AG04449 (cell line): ENCODE data around the gene IGLON5.

Source experiments
- CTCF ChIA-PET: fragments of 350-600 bp; formaldehyde crosslinking; extraction: SDS; loops from one replicate; lab custom pipeline; 2021; ENCODE audit warnings: antibody characterized with exemption; lab: Yijun Ruan, JAX
- POLR2A ChIA-PET: fragments of 400-600, 350-600 bp; formaldehyde crosslinking; extraction: SDS; loops from one replicate; lab custom pipeline; 2020; ENCODE audit warnings: antibody characterized with exemption, inconsistent platforms; lab: Yijun Ruan, JAX
- DNase-seq: peaks from one replicate; pipeline ENCODE4 v3.0.0-alpha.2; 2010; ENCODE audit warnings: low read depth, low spot score
- H3K4me3 ChIP-seq: 2 replicates; pipeline ENCODE4 v1.5.1; 2011; ENCODE audit warnings: low read depth, mild to moderate bottlenecking, control low read depth, low read length
- TF ChIP-seq, protein P1 (sequence below): IDR thresholded peaks from one replicate; pipeline ENCODE4 v1.5.1; 2011; ENCODE audit warnings: mild to moderate bottlenecking, moderate library complexity, low read length, control low read depth, inconsistent platforms; ENCODE audit not compliant: insufficient read depth; ENCODE audit errors: missing control alignments

IGLON5 gene

DNA sequence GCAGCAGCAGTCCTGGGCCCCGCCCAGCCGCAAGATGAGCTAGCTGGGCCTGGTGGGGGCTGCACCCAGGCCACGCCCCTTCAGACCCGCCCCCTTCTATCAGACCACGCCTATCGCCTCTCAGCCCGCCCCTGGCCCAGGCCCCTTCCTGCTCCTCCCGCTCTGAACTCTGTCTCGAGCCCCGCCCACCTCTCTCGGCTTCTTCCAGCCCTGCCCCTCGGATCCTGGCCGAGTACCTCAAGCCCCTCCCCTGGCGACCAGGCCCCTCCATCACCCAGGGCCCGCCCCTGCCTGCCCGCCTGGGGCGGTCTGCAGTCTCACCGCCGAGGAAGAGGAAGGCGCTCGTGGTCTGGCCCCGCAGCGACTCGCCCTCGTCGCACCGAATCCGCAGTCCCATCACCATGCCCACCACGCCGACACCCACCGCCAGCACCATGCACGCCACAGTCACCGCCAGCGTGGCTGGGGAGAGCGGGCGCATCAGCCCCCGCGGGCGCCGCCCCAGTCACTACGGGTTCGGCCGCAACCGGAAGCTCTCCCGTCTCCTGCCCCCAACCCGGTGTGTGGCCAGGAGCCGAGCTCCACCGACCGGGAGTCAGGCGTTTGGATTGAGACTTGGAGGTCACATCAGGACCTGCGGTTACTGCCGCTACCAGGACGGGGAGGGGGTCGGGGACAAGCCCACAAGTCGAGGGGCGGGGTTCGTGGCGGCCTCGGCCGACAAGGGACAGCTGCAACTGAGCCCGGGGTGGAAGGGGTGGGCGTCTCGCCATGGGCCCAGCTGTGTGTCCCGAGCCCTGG is 56.3 kb downstream of the IGLON5 start:
- DNase-seq, result peak; percentile 92
- ChIA-PET CTCF (interaction anchor here (0.6 to 1.8 kb wide), 5 partner anchors 27 to 54 kb away, joined by 3 to 10 read pairs (median 4); no protein-coding TSS in a partner anchor), POLR2A (interaction anchor here (1.0 to 2.3 kb wide), 6 partner anchors 8 to 321 kb away, joined by 3 to 14 read pairs (median 4); partner anchors contain the start of genes LIM2 and ZNF175)
- peak overlapping the region; percentile 89 for H3K4me3 ChIP-seq
- TF ChIP-seq, protein P1, sequence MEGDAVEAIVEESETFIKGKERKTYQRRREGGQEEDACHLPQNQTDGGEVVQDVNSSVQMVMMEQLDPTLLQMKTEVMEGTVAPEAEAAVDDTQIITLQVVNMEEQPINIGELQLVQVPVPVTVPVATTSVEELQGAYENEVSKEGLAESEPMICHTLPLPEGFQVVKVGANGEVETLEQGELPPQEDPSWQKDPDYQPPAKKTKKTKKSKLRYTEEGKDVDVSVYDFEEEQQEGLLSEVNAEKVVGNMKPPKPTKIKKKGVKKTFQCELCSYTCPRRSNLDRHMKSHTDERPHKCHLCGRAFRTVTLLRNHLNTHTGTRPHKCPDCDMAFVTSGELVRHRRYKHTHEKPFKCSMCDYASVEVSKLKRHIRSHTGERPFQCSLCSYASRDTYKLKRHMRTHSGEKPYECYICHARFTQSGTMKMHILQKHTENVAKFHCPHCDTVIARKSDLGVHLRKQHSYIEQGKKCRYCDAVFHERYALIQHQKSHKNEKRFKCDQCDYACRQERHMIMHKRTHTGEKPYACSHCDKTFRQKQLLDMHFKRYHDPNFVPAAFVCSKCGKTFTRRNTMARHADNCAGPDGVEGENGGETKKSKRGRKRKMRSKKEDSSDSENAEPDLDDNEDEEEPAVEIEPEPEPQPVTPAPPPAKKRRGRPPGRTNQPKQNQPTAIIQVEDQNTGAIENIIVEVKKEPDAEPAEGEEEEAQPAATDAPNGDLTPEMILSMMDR, result no peak

DNA sequence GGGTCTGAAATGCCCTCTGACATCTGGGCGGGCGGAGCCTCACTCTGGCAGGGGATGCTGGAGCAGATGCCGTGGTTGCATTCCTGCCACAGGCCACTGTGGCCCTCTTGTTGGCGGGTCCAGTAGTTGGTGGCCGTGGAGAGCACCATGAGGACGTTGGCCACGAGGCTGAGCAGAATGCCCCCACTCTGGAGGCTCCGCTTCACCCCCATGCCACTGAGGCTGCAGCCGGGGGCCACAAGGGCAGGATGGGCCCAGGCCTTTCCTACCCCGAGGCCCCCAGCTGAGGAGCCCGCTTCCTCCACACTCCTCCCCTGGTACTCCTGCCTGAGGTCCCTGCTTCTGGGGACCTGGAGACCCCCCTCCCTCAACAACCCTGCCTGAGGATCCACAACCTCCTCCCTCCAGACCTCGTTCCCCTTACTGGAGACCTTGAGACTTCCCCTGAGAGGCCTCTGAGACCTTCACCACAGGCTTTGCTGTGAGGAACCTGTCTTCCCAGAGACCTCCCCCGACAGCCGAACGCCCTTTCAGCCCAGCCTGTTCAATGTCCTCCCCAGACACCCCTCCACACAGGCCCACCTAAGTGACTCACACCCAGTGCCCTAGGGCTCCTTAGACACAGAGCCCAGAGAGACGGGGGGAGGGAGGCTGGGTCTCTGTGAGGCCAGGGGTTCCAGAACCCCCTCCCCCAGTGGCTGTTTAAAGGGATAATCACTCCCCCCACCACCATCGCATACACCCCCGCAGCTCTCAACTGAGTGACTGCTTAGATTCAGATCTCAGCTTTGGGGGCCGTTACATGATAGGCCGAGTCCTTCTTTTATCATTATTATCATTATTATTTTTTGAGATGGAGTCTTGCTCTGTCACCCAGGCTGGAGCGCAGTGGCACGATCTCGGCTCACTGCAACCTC is 57.2 kb downstream of the IGLON5 start, which contains the start of gene CLDND2:
Gene CLDND2, minus strand, starts transcription at position 638 of the 917 bp plus-strand sequence. Its CDS starts 426 bp downstream, at position 212.
- POLR2A ChIA-PET, result interaction anchor here (1.0 to 2.3 kb wide), 6 partner anchors 9 to 320 kb away, joined by 3 to 14 read pairs (median 4); partner anchors contain the start of genes LIM2 and ZNF175
- peak within 1 kb of the TSS; percentile 89 for H3K4me3 ChIP-seq
- TF ChIP-seq, protein P1, result no peak
- CTCF ChIA-PET, result interaction anchor here (0.6 to 1.8 kb wide), 7 partner anchors 24 to 53 kb away, joined by 3 to 10 read pairs (median 4); no protein-coding TSS in a partner anchor
- DNase-seq, result no peak

DNA sequence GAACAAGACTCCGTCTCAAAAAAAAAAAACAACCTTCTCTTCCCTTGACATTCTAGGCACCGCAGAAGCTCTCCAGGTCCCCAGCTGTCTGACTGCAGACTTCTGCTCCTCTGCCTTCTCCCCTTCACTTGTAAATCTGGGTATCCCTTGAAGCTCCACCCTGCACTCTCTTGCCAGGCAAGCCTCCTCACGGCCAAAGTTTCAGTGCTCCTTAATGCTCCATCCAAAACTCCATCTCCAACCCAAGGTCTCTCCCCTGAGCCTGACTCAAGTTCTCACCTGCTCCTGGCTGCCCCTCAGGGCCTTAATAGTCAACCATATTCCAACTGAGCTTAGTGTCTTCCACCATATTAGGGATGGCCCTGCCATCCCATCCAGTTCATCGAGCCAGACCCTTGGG is 58.8 kb downstream of the IGLON5 start:
- ChIA-PET CTCF (interaction anchor here (1.4 kb wide), 1 partner anchor 32 kb away, joined by 5 read pairs; no protein-coding TSS in a partner anchor), POLR2A (no interaction called here)
- TF ChIP-seq, protein P1, result no peak
- no peak for DNase-seq
- H3K4me3 ChIP-seq, result no peak overlapping the region

DNA sequence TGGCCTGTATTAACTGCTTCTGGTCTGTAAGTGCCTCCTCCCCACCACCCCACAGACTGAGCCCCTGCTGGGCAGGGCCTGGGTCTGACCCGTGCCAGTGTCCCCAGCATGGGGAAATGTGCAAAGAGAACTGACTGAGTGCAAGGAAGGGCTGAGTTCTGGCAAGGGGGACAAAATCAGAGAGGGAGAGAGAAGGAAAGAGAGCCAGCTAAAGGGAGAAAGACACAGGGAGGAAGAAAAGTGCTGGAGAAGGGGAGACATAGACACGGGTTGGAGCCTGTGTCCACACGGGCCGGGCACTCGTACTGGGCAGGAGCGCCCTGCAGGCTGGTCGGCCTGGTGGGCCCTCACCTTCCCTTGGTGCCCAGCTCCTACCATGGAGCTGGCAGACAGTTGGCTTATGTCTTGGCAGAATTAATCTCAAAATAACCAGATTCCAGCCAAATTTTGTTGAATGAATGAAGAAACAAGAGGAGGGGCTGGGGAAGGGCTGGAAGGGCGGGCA is 59.8 kb downstream of the IGLON5 start:
- POLR2A ChIA-PET, result no interaction called here
- TF ChIP-seq, protein P1, result no peak
- no peak overlapping the region for H3K4me3 ChIP-seq
- CTCF ChIA-PET, result no interaction called here
- no peak for DNase-seq

DNA sequence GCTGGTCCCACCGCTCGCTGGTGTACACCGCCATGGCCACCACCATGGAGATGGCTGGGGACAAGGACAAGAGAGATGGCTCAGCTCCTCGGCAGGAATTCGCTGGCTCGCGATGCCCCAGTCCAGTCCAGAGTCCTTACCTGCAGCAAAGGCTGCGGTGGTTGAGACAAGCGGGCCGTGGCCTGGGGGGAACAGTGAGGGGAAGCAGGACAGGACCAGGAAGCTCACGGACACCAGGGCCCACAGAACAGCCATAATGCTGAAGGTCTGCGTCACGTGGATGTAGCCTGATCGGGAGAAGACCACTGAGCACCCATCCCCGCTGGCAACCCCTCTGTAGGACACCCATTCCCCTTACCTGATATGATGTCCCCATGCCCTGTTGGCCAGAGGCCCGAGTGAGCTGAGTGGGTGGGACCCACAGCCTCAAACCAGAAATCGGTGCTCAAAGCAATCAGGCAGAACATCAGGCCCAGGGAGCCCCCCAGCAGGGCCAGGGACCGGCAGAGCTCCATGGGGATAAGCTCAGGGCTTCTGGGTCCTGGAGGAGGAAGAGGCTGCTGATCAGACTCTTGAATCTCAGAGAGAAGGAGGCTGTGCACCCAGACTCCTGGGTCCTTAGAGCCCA is 60.7 kb downstream of the IGLON5 start:
- no peak for DNase-seq
- ChIA-PET POLR2A (no interaction called here), CTCF (no interaction called here)
- H3K4me3 ChIP-seq, result no peak overlapping the region
- TF ChIP-seq, protein P1, result no peak
